ENCODE measurements around the gene MIPOL1.
"Not testable (repeated sequence)": the region's sequence is repeated elsewhere in the genome, so short reads cannot be mapped to it uniquely, and the experiment has no call there.

MIPOL1 gene

GRCh38 chr14:37202265-37202664 is 4.5 kb downstream of the MIPOL1 start:
- TF ChIP-seq CTCF (conservative IDR thresholded peaks at IDR 0.05; ENCODE audit: low read length) (no peak), EZH2phosphoT487 (IDR thresholded peaks at IDR 0.05; ENCODE audit: borderline replicate concordance) (no peak)
- peaks cover 3% of the 10 kb centered on the region; the same call in 1 of the 2 replicates for H3K9me3 ChIP-seq (ENCODE audit: insufficient read depth, low read depth, low read length)
- H2AFZ ChIP-seq (ENCODE audit: low read length): no peak overlapping the region
- H3K4me2 ChIP-seq (ENCODE audit: low read depth, low read length, poor library complexity, severe bottlenecking): no peak overlapping the region
- no peaks in the 10 kb centered on the region for H3K36me3 ChIP-seq (ENCODE audit: insufficient read depth, low read length)
- H3K9me2 ChIP-seq (replicated peaks; ENCODE audit: low read depth, low read length): no peaks in the 10 kb centered on the region
- H3K79me2 ChIP-seq (ENCODE audit: insufficient read depth, low read length): no peaks in the 10 kb centered on the region
- no peaks in the 10 kb centered on the region for H3K27me3 ChIP-seq (ENCODE audit: insufficient read depth, low read length, poor library complexity, severe bottlenecking)
- no peaks in the 10 kb centered on the region for H3F3A ChIP-seq (ENCODE audit: low read depth)
- H3K4me1 ChIP-seq (ENCODE audit: insufficient read depth, low read length, poor library complexity, severe bottlenecking): no peaks in the 10 kb centered on the region
- no peak overlapping the region for H3K4me3 ChIP-seq (ENCODE audit: low read length, poor library complexity, severe bottlenecking)
- H4K20me1 ChIP-seq (ENCODE audit: insufficient read depth, low read length, poor library complexity, severe bottlenecking): no peaks in the 10 kb centered on the region
- no peak overlapping the region for H3K9ac ChIP-seq (ENCODE audit: low read depth, low read length, poor library complexity, severe bottlenecking)

- H2AFZ ChIP-seq (ENCODE audit: low read length): no peak overlapping the region
- no peaks in the 10 kb centered on the region for H3F3A ChIP-seq (ENCODE audit: low read depth)
- H4K20me1 ChIP-seq (ENCODE audit: insufficient read depth, low read length, poor library complexity, severe bottlenecking): no peaks in the 10 kb centered on the region
- no peaks in the 10 kb centered on the region for H3K4me1 ChIP-seq (ENCODE audit: insufficient read depth, low read length, poor library complexity, severe bottlenecking)
- H3K4me2 ChIP-seq (ENCODE audit: low read depth, low read length, poor library complexity, severe bottlenecking): no peak overlapping the region
- no peak for TF ChIP-seq CTCF (conservative IDR thresholded peaks at IDR 0.05; ENCODE audit: low read length)
- TF ChIP-seq EZH2phosphoT487 (IDR thresholded peaks at IDR 0.05; ENCODE audit: borderline replicate concordance): no peak
- H3K27me3 ChIP-seq (ENCODE audit: insufficient read depth, low read length, poor library complexity, severe bottlenecking): no peaks in the 10 kb centered on the region
- no peak overlapping the region for H3K4me3 ChIP-seq (ENCODE audit: low read length, poor library complexity, severe bottlenecking)
- H3K79me2 ChIP-seq (ENCODE audit: insufficient read depth, low read length): no peaks in the 10 kb centered on the region
- H3K9ac ChIP-seq (ENCODE audit: low read depth, low read length, poor library complexity, severe bottlenecking): no peak overlapping the region
- H3K9me2 ChIP-seq (replicated peaks; ENCODE audit: low read depth, low read length): no peaks in the 10 kb centered on the region
- peaks cover 3% of the 10 kb centered on the region; the same call in 1 of the 2 replicates for H3K9me3 ChIP-seq (ENCODE audit: insufficient read depth, low read depth, low read length)
- no peaks in the 10 kb centered on the region for H3K36me3 ChIP-seq (ENCODE audit: insufficient read depth, low read length)
These were observed 5.1 kb downstream of the MIPOL1 start for GRCh38 chr14:37202812-37203211.

GRCh38 chr14:37203423-37203822 is 5.7 kb downstream of the MIPOL1 start:
- Histone ChIP-seq H3K4me1 (ENCODE audit: insufficient read depth, low read length, poor library complexity, severe bottlenecking) (no peaks in the 10 kb centered on the region), H3K4me3 (ENCODE audit: low read length, poor library complexity, severe bottlenecking) (no peak overlapping the region), H3K4me2 (ENCODE audit: low read depth, low read length, poor library complexity, severe bottlenecking) (no peak overlapping the region), H2AFZ (ENCODE audit: low read length) (no peak overlapping the region), H3K27me3 (ENCODE audit: insufficient read depth, low read length, poor library complexity, severe bottlenecking) (no peaks in the 10 kb centered on the region), H3K36me3 (ENCODE audit: insufficient read depth, low read length) (no peaks in the 10 kb centered on the region), H3K9me2 (replicated peaks; ENCODE audit: low read depth, low read length) (no peaks in the 10 kb centered on the region), H3K9me3 (ENCODE audit: insufficient read depth, low read depth, low read length) (peaks cover 3% of the 10 kb centered on the region; the same call in 1 of the 2 replicates), H3K79me2 (ENCODE audit: insufficient read depth, low read length) (no peaks in the 10 kb centered on the region), H4K20me1 (ENCODE audit: insufficient read depth, low read length, poor library complexity, severe bottlenecking) (no peaks in the 10 kb centered on the region), H3K9ac (ENCODE audit: low read depth, low read length, poor library complexity, severe bottlenecking) (no peak overlapping the region), H3F3A (ENCODE audit: low read depth) (no peaks in the 10 kb centered on the region)
- no peak for TF ChIP-seq EZH2phosphoT487 (IDR thresholded peaks at IDR 0.05; ENCODE audit: borderline replicate concordance)
- no peak for TF ChIP-seq CTCF (conservative IDR thresholded peaks at IDR 0.05; ENCODE audit: low read length)

GRCh38 chr14:37205623-37206605 is 8.2 kb downstream of the MIPOL1 start:
- not testable (repeated sequence) for H3K4me1 ChIP-seq (ENCODE audit: insufficient read depth, low read length, poor library complexity, severe bottlenecking); H4K20me1 ChIP-seq (ENCODE audit: insufficient read depth, low read length, poor library complexity, severe bottlenecking); H2AFZ ChIP-seq (ENCODE audit: low read length); H3F3A ChIP-seq (ENCODE audit: low read depth); H3K9ac ChIP-seq (ENCODE audit: low read depth, low read length, poor library complexity, severe bottlenecking); H3K9me3 ChIP-seq (ENCODE audit: insufficient read depth, low read depth, low read length); H3K4me3 ChIP-seq (ENCODE audit: low read length, poor library complexity, severe bottlenecking); H3K36me3 ChIP-seq (ENCODE audit: insufficient read depth, low read length); H3K4me2 ChIP-seq (ENCODE audit: low read depth, low read length, poor library complexity, severe bottlenecking); H3K27me3 ChIP-seq (ENCODE audit: insufficient read depth, low read length, poor library complexity, severe bottlenecking); H3K9me2 ChIP-seq (replicated peaks; ENCODE audit: low read depth, low read length); H3K79me2 ChIP-seq (ENCODE audit: insufficient read depth, low read length)

GRCh38 chr14:37209617-37210016 is 11.9 kb downstream of the MIPOL1 start:
- not testable (repeated sequence) for H3K9ac ChIP-seq (ENCODE audit: low read depth, low read length, poor library complexity, severe bottlenecking); H3F3A ChIP-seq (ENCODE audit: low read depth); H3K4me1 ChIP-seq (ENCODE audit: insufficient read depth, low read length, poor library complexity, severe bottlenecking); H3K27me3 ChIP-seq (ENCODE audit: insufficient read depth, low read length, poor library complexity, severe bottlenecking); H3K79me2 ChIP-seq (ENCODE audit: insufficient read depth, low read length); H3K4me2 ChIP-seq (ENCODE audit: low read depth, low read length, poor library complexity, severe bottlenecking); H3K4me3 ChIP-seq (ENCODE audit: low read length, poor library complexity, severe bottlenecking); H2AFZ ChIP-seq (ENCODE audit: low read length); H3K9me2 ChIP-seq (replicated peaks; ENCODE audit: low read depth, low read length); H3K36me3 ChIP-seq (ENCODE audit: insufficient read depth, low read length); H4K20me1 ChIP-seq (ENCODE audit: insufficient read depth, low read length, poor library complexity, severe bottlenecking)
- peaks cover 12% of the 10 kb centered on the region; the same call in 1 of the 2 replicates for H3K9me3 ChIP-seq (ENCODE audit: insufficient read depth, low read depth, low read length)
